HG02571 (cell line): ENCODE data around the gene IGFL2.
"Not testable (repeated sequence)": the region's sequence is repeated elsewhere in the genome, so short reads cannot be mapped to it uniquely, and the experiment has no call there.

Source experiments
- ATAC-seq: cut with Tn5 transposase; IDR thresholded peaks from one replicate; pipeline ENCODE4 v1.9.1; 2021; ENCODE audit warnings: mild to moderate bottlenecking, moderate library complexity; ENCODE audit not compliant: unreplicated experiment

IGFL2 gene

DNA sequence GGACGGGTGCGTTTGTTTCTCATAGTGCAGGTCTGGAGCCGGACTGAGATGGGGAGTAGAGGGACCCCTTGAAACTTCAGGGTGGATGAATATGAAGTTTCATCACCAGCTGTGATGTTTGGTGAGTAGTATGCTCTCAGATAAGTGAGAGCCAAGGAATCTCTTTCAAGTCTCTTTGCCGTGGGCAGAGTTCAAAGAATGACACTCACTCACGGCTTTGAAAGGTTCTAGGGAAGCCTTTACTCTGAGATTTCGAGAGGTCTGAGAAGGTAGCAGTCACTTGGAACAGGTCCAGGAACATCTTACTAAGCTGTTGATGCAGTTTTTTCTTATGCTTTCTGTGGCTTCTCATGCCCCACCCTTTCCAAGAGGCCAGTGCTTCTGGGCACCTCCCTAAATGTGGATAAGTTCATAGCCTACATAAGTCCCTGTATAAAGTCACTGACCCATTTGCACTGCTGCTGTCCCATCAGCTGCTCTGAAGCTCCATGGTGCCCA, at the start of gene IGFL2:
TSS of gene IGFL2 (plus strand) at position 448 of the 498 bp plus-strand sequence. CDS start at position 489, 41 bp downstream.
- ATAC-seq = no peak

DNA sequence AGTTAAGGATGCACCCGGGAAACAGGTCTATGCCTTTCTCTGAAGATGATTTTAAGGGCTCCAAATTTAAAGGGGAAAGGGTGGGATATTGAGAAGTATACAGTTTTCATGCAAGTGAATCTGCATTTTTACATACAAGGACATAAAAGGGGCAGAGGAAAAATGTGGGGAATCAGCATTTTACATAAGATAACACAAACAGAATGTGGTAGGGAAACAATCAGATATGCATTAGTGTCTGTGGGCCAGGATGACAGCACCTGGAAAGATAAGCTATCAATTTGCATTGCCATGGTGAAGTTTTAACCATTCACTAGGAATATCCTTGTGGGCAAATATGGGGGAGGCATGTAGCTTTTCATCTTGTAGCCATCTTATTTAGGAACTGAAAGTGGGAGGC, 47.7 kb upstream of the IGFL2 start:
- no peak for ATAC-seq

DNA sequence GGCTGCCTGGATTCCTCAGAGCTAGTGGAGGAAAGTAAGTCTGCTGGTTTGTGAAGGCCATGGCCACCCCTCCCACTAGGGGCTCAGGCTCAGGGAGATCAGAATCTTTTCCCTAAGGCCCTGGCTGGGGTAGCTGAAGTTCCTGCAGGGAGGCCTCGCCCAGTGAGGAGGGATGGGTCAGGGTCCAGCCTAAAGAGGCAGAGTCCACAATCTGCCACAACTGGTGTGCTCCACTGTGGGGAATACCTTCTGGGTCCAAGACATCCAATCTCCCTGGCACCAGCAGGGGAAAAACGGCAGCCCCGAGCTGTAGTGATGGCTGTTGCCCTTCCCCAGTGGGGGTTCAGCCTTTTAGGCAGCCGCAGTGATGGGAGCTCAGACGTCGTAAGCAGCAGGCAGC, 46.7 kb upstream of the IGFL2 start:
- ATAC-seq = no peak

DNA sequence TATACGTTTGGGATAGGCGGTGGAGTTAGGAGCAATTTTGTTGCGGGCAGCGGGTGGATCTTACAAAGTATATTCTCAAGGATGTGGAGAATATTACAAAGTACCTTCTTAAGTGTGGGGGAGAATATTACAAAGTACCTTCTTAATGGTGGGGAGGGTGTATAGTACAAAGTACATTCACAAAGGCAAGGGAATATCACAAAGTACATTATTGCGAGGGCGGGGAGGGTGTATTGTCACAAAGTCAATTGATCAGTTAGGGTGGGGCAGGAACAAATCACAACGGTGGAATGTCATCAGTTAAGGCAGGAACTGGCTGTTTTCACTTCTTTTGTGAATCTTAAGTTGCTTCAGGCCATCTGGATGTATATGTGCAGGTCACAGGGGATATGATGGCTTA, 45.7 kb upstream of the IGFL2 start:
- ATAC-seq = not testable (repeated sequence)

DNA sequence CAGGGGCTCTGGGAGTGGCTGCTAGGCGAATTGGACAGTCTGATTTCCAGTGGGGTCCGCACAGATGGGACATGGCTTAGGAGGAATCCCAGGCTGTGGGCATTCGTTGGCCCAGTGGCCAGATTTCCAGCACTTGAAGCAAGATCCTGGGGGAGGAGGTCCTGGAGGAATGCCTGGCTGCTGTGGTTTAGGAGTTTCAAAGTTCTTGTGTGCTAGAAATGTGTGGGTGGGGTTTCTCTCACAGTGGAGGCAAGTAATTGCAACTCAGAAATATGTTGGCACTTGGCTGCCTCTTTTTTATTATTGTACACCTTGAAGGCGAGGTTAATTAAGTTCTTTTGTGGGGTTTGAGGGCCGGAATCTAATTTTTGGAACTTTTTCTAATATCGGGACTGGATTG, 40.7 kb upstream of the IGFL2 start:
- ATAC-seq = no peak

- no peak for ATAC-seq
Observed at GRCh38 chr19:46109876-46110275, 38.2 kb upstream of the IGFL2 start.

- ATAC-seq = no peak
Observed at GRCh38 chr19:46111376-46111775, 36.7 kb upstream of the IGFL2 start.

DNA sequence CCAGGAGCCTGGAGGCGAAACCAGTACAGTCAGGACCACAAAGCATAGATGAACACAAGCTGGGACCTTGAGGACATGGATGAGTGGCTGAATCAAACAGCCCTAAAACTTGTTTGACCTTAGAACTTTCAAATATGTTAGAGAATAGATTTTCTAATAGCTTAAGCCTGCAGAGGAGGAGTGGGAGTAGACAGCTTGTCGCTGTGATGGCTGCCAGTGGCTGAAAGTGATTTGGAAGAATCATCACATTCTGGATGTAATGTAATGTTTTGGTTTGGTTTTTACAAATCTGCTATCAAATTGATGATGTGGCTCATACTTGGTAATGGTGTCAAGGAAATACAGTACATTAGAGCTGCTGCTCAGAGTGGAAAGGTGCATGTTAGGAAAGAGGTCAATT, 35.5 kb upstream of the IGFL2 start:
- no peak for ATAC-seq

- ATAC-seq = no peak
Observed at GRCh38 chr19:46113726-46114125, 34.3 kb upstream of the IGFL2 start.

GRCh38 chr19:46115396-46116106, 32.5 kb upstream of the IGFL2 start:
- ATAC-seq = peak; percentile 54

DNA sequence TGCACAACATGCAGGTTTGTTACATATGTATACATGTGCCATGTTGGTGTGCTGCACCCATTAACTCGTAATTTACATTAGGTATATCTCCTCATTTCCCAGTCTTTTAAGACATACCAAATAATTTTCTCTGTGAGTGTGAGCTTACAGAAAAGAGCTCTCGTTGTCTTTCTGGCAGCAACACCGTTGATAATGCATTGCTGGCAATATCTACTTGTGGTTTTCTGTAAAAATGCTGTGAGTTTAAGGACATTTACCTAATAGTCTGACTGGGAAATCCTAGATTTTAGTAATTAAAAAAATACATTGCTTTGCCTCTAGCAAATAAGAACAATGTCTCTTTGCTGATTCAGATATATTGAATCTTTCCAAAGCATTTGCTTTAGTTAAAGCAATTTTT, 31.9 kb upstream of the IGFL2 start:
- ATAC-seq = no peak

- ATAC-seq = no peak
Observed at GRCh38 chr19:46118136-46118535, 29.9 kb upstream of the IGFL2 start.

GRCh38 chr19:46124638-46125115, 23.4 kb upstream of the IGFL2 start, which contains the start of gene IGFL3:
TSS of gene IGFL3 (minus strand) at chr19:46124688. CDS start at chr19:46124649, 39 bp downstream.
- ATAC-seq = no peak

DNA sequence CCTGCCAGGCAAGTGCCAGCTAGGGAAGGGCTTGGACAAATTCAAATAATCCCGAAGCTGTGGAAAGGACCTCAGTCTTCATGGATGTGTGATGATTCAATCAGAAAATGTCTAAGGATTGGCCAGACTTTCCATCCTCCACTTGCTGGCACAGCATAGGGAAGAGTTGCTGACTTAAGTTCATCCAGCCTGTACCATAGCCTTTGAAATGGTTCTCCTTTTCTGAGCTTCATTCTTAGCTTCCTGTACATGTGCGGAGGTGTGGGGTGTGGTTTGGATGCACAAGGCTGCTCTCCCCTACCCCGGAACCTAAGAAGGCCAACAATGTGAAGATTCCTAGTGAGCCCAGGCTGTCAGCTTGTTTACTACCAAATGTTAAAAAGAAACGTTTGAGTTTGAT, 22.6 kb upstream of the IGFL2 start:
- no peak for ATAC-seq

- ATAC-seq = no peak
Observed at GRCh38 chr19:46126086-46126580, 21.9 kb upstream of the IGFL2 start.

DNA sequence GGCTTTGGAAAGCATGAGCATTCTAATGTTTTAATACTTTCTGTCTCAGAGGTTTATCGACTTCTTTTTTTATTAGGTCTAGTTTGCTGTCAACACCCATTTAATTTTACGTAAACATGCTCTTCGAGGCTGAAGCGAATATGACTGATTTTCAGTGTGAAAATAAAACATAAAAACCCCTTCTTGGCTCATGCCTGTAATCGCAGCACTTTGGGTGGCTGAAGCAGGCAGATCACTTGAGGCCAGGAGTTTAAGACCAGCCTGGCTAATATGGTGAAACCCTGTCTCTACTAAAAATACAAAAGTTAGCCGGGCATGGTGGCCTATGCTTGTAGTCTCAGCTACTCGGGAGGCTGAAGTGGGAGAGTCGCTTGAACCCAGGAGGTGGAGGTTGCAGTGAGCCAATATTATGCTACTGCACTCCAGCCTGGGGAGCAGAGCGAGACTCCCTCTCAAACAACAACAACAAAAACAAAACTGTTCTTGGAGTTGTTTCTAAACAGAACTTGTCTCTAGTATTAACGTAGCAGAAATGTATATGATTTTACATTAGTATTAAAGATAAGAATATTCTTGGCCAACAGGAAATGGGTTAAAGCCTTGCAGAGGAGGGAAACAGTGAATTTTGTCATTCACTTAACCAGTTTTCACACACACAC, 16.4 kb upstream of the IGFL2 start:
- ATAC-seq = no peak

GRCh38 chr19:46132508-46133100, 15.4 kb upstream of the IGFL2 start:
- no peak for ATAC-seq

- ATAC-seq = no peak
Observed at GRCh38 chr19:46133101-46133627, 14.9 kb upstream of the IGFL2 start.

GRCh38 chr19:46133777-46134241, 14.2 kb upstream of the IGFL2 start:
- no peak for ATAC-seq

DNA sequence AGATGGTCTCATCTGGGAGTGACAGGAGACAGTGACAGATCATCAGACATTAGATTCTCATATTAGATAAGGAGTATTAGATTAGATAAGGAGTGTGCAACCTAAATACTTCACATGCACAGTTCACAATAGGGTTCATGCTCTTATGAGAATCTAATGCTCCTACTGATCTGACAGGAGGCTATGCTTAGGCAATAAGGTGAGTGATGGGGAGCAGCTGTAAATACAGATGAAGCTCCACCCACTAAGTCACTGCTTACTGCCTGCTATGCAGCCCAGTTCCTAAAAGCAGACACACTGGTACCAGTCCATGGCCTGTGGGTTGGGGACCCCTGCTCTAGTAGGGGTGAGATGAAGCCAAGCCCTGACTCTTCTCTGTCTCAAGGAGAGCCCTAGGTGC, 13.5 kb upstream of the IGFL2 start:
- ATAC-seq = no peak

- no peak for ATAC-seq
Observed at GRCh38 chr19:46137915-46138473, 10.0 kb upstream of the IGFL2 start.
